ENCODE results near the gene S1PR4. TPM values are rescaled to one million over a fixed set of nuclear protein-coding genes. Genes with fewer than 3 reads are reported as not detected.

S1PR4 gene, protein sequence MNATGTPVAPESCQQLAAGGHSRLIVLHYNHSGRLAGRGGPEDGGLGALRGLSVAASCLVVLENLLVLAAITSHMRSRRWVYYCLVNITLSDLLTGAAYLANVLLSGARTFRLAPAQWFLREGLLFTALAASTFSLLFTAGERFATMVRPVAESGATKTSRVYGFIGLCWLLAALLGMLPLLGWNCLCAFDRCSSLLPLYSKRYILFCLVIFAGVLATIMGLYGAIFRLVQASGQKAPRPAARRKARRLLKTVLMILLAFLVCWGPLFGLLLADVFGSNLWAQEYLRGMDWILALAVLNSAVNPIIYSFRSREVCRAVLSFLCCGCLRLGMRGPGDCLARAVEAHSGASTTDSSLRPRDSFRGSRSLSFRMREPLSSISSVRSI
- 1 to 10 TPM; 1.5 to 2.4 TPM for polyA plus RNA-seq

DNA sequence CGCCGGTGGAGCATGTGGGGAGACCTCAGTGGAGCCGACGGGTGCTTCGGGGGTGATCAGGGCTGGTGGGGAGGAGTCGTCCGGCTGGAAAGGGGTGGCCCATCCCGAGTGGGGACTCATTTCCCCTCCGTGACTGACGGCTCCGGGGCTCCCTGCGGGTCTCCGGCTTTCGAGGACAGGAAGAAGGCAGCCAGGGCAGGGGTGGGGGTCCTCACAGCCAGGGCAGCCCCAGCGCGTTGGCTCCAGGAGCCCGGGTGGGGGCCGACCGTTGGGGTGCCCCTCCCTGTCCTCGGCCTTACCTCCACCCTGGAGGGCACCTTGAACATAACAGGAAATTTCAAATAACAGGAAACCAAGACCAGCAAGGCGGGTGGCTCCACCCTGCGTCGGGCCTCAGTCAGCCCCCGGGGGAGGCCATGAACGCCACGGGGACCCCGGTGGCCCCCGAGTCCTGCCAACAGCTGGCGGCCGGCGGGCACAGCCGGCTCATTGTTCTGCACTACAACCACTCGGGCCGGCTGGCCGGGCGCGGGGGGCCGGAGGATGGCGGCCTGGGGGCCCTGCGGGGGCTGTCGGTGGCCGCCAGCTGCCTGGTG lies at the start of gene S1PR4:
TSS of gene S1PR4 (plus strand) at position 393 of the 596 bp plus-strand sequence. CDS start at position 417, 24 bp downstream.
- no peaks in the 10 kb centered on the region for H3K27me3 ChIP-seq (ENCODE audit: control insufficient read depth in 1 of 2, insufficient read depth in 2 of 2, low read length in 2 of 2)
- WGBS, 2 donors = 51 to 55% methylated on average over 28 to 42 of the region's 42 CpGs
- peak within 1 kb of the TSS; percentile 14 to 52 for H3K4me3 ChIP-seq (ENCODE audit: low read depth in 1 of 2, low read length in 2 of 2)
- H3K4me1 ChIP-seq (ENCODE audit: control insufficient read depth in 2 of 2, insufficient read depth in 2 of 2, low read length in 1 of 2) = peaks cover 0 to 17% of the 10 kb centered on the region in 2 donors
- H3K27ac ChIP-seq (ENCODE audit: low read depth in 2 of 2, low read length in 1 of 2) = peak within 1 kb of the TSS; percentile 34 to 47
- H3K36me3 ChIP-seq (ENCODE audit: control insufficient read depth in 2 of 2, insufficient read depth in 2 of 2, low read length in 1 of 2) = no peaks in the 10 kb centered on the region
- H3K9me3 ChIP-seq (ENCODE audit: control insufficient read depth in 2 of 2, insufficient read depth in 1 of 2, low read depth in 1 of 2, low read length in 1 of 2) = no peaks in the 10 kb centered on the region

DNA sequence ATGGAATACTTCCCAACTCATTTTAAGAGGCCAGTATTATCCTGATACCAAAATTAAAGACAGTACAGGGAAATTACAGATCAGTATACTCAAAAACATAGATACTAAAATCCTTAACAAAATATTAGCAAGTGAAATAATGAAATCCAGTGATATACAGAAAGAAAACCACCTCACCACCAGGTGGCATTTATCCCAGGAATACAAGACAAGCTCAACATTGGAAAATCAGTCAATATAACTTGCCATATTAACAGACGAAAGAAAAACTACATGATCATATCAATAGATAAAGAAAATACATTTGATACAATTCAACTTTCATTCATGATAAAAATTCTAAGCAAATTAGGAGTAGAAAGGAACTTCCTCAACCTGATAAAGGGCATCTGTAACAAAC lies 49.5 kb upstream of the S1PR4 start:
- peaks cover 0 to 6% of the 10 kb centered on the region in 2 donors for H3K36me3 ChIP-seq (ENCODE audit: control insufficient read depth in 2 of 2, insufficient read depth in 2 of 2, low read length in 1 of 2)
- no peaks in the 10 kb centered on the region for H3K27me3 ChIP-seq (ENCODE audit: control insufficient read depth in 1 of 2, insufficient read depth in 2 of 2, low read length in 2 of 2)
- no peaks in the 10 kb centered on the region for H3K9me3 ChIP-seq (ENCODE audit: control insufficient read depth in 2 of 2, insufficient read depth in 1 of 2, low read depth in 1 of 2, low read length in 1 of 2)
- no peak overlapping the region for H3K27ac ChIP-seq (ENCODE audit: low read depth in 2 of 2, low read length in 1 of 2)
- no peak overlapping the region for H3K4me3 ChIP-seq (ENCODE audit: low read depth in 1 of 2, low read length in 2 of 2)
- H3K4me1 ChIP-seq (ENCODE audit: control insufficient read depth in 2 of 2, insufficient read depth in 2 of 2, low read length in 1 of 2) = peaks cover 0 to 2% of the 10 kb centered on the region in 2 donors
- 22 to 23% methylated on average over 1 of the region's 1 CpG for WGBS, 2 donors

DNA sequence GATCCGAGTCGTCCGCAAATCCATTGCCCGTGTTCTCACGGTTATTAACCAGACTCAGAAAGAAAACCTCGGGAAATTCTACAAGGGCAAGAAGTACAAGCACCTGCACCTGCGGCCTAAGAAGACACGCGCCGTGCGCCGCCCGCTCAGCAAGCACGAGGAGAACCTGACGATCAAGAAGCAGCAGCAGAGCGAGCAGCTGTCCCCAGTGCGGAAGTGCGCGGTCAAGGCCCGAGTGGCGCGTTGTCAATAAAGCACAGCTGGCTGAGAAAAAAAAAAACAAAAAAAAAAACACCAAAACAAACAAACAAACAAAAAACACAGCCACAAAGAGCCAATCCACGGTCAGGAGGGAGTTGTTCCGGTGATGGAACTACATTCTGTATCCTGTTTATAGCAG lies 47.4 kb upstream of the S1PR4 start:
- no peak overlapping the region for H3K27ac ChIP-seq (ENCODE audit: low read depth in 2 of 2, low read length in 1 of 2)
- no peak overlapping the region for H3K4me3 ChIP-seq (ENCODE audit: low read depth in 1 of 2, low read length in 2 of 2)
- H3K27me3 ChIP-seq (ENCODE audit: control insufficient read depth in 1 of 2, insufficient read depth in 2 of 2, low read length in 2 of 2) = no peaks in the 10 kb centered on the region
- peaks cover 0 to 2% of the 10 kb centered on the region in 2 donors for H3K36me3 ChIP-seq (ENCODE audit: control insufficient read depth in 2 of 2, insufficient read depth in 2 of 2, low read length in 1 of 2)
- H3K4me1 ChIP-seq (ENCODE audit: control insufficient read depth in 2 of 2, insufficient read depth in 2 of 2, low read length in 1 of 2) = peaks cover 0 to 6% of the 10 kb centered on the region in 2 donors
- no peaks in the 10 kb centered on the region for H3K9me3 ChIP-seq (ENCODE audit: control insufficient read depth in 2 of 2, insufficient read depth in 1 of 2, low read depth in 1 of 2, low read length in 1 of 2)
- 93 to 95% methylated on average over 23 to 24 of the region's 24 CpGs for WGBS, 2 donors

DNA sequence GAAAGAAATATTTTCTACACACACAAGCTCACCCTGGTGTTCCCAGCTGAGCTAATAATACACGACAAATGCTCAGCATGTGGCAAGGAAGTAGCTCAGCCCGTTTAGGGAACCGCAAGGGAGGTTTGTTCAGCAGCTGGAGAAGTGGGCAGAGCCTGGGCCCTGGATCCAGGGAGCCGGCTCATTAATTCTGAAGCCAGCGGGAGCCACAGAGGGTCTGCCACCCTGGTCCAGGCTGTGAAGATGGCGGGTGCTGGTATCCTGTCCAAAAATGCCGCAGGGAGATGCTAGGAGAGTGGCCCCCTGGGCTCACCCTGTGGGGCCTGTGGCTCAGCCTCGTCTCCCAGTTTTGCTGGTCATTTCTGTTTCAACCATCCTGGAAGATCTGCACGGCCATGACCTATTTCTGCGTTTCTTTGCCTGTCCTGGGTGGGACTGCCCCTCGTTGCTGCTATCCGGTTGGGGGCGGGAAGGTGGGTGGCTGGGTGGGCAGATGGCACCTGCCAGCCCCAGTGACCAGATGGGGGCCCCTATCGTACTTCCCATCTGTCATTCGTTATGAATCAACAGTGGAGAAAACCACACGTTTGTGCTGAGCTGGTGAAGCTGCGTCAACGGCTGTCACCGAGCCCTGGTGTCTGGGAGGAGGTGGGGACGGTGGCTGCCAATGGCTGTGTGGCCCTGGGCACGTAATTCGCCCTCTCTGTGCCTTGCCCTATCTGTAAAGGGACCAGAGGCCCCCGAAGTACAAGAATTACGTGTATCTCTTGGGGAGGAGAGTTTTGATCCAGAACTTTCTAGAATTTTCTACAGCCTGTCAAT lies 45.4 kb upstream of the S1PR4 start:
- peaks cover 0 to 9% of the 10 kb centered on the region in 2 donors for H3K4me1 ChIP-seq (ENCODE audit: control insufficient read depth in 2 of 2, insufficient read depth in 2 of 2, low read length in 1 of 2)

DNA sequence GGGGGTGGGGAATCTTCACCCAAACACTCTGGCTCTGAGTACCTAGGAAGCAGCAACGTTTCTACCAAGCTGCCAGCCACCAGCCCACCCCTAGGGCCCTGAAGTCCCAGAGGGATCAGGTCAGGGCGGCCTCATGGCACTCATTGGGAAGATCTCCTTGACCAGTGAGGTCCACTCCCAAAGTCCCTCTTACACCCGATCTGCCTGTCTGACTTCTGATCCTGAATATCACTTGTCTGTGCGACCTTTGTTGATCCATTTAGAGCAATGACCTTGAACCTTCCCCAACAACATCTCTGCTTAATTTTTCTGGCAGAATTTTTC lies 44.8 kb upstream of the S1PR4 start:
- H3K27me3 ChIP-seq (ENCODE audit: control insufficient read depth in 1 of 2, insufficient read depth in 2 of 2, low read length in 2 of 2) = no peaks in the 10 kb centered on the region
- H3K4me1 ChIP-seq (ENCODE audit: control insufficient read depth in 2 of 2, insufficient read depth in 2 of 2, low read length in 1 of 2) = peaks cover 2 to 9% of the 10 kb centered on the region in 2 donors
- H3K9me3 ChIP-seq (ENCODE audit: control insufficient read depth in 2 of 2, insufficient read depth in 1 of 2, low read depth in 1 of 2, low read length in 1 of 2) = peaks cover 0 to 2% of the 10 kb centered on the region in 2 donors
- H3K27ac ChIP-seq (ENCODE audit: low read depth in 2 of 2, low read length in 1 of 2) = peak overlapping the region; percentile 33 to 59
- 63 to 70% methylated on average over 4 of the region's 4 CpGs for WGBS, 2 donors
- no peaks in the 10 kb centered on the region for H3K36me3 ChIP-seq (ENCODE audit: control insufficient read depth in 2 of 2, insufficient read depth in 2 of 2, low read length in 1 of 2)
- no peak overlapping the region for H3K4me3 ChIP-seq (ENCODE audit: low read depth in 1 of 2, low read length in 2 of 2)

More for the DNA sequence above, 45.4 kb upstream of the S1PR4 start:
- Histone ChIP-seq H3K4me3 (ENCODE audit: low read depth in 1 of 2, low read length in 2 of 2) (no peak overlapping the region), H3K27ac (ENCODE audit: low read depth in 2 of 2, low read length in 1 of 2) (peak overlapping the region; percentile 45 to 59), H3K36me3 (ENCODE audit: control insufficient read depth in 2 of 2, insufficient read depth in 2 of 2, low read length in 1 of 2) (no peaks in the 10 kb centered on the region), H3K9me3 (ENCODE audit: control insufficient read depth in 2 of 2, insufficient read depth in 1 of 2, low read depth in 1 of 2, low read length in 1 of 2) (peaks cover 0 to 2% of the 10 kb centered on the region in 2 donors), H3K27me3 (ENCODE audit: control insufficient read depth in 1 of 2, insufficient read depth in 2 of 2, low read length in 2 of 2) (no peaks in the 10 kb centered on the region)
- WGBS, 2 donors = 45 to 55% methylated on average over 24 of the region's 24 CpGs

DNA sequence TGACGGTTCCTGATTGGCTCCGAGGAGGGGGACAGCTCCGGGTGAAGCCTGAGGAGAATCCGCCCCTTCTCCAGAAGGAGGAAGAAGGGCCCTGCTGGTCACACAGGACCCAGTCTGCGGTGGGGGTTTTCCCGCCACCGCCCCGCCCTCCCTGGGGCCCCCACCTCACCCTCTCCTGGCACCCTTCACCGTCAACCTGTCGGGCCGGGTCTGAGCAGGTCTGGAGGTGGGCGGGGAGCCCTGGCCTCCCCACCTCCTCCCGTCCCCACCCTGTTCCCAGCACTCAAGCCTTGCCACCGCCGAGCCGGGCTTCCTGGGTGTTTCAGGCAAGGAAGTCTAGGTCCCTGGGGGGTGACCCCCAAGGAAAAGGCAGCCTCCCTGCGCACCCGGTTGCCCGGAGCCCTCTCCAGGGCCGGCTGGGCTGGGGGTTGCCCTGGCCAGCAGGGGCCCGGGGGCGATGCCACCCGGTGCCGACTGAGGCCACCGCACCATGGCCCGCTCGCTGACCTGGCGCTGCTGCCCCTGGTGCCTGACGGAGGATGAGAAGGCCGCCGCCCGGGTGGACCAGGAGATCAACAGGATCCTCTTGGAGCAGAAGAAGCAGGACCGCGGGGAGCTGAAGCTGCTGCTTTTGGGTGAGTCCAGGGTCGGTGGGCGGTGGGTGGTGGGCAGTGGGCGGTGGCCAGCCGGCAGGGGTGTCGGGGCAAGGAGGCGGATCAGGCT lies 42.4 kb upstream of the S1PR4 start, which contains the start of gene GNA15:
TSS of gene GNA15 (plus strand) at position 73 of the 723 bp plus-strand sequence. CDS start at position 491, 418 bp downstream.
- H3K27ac ChIP-seq (ENCODE audit: low read depth in 2 of 2, low read length in 1 of 2) = peak within 1 kb of the TSS; percentile 93 to 94
- no peaks in the 10 kb centered on the region for H3K36me3 ChIP-seq (ENCODE audit: control insufficient read depth in 2 of 2, insufficient read depth in 2 of 2, low read length in 1 of 2)
- peaks cover 0 to 2% of the 10 kb centered on the region in 2 donors for H3K9me3 ChIP-seq (ENCODE audit: control insufficient read depth in 2 of 2, insufficient read depth in 1 of 2, low read depth in 1 of 2, low read length in 1 of 2)
- peaks cover 2 to 9% of the 10 kb centered on the region in 2 donors for H3K4me1 ChIP-seq (ENCODE audit: control insufficient read depth in 2 of 2, insufficient read depth in 2 of 2, low read length in 1 of 2)
- H3K27me3 ChIP-seq (ENCODE audit: control insufficient read depth in 1 of 2, insufficient read depth in 2 of 2, low read length in 2 of 2) = no peaks in the 10 kb centered on the region
- H3K4me3 ChIP-seq (ENCODE audit: low read depth in 1 of 2, low read length in 2 of 2) = peak within 1 kb of the TSS; percentile 68 to 83
- WGBS, 2 donors = 36 to 47% methylated on average over 34 to 40 of the region's 40 CpGs

DNA sequence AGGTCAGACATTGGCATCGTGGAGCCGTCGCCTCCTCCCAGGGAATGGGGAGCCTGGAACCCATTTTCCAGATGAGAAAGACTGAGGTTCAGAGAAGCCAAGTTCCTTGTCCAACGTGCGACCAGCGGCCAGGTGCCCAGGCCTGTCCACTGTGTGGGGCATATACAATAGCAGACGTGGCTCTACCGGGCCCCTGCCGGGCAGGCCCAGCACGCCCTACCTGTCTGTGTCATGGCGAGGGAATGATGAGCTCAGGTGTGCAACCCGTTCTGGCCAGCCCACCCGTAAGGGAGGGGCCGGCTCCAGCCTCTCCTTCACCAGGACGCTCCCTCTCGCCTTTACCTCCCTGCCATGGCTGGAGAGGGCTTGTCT lies 41.9 kb upstream of the S1PR4 start:
- Histone ChIP-seq H3K4me3 (ENCODE audit: low read depth in 1 of 2, low read length in 2 of 2) (peak overlapping the region; percentile 68 to 83), H3K27me3 (ENCODE audit: control insufficient read depth in 1 of 2, insufficient read depth in 2 of 2, low read length in 2 of 2) (no peaks in the 10 kb centered on the region), H3K36me3 (ENCODE audit: control insufficient read depth in 2 of 2, insufficient read depth in 2 of 2, low read length in 1 of 2) (no peaks in the 10 kb centered on the region), H3K4me1 (ENCODE audit: control insufficient read depth in 2 of 2, insufficient read depth in 2 of 2, low read length in 1 of 2) (peaks cover 2 to 11% of the 10 kb centered on the region in 2 donors), H3K27ac (ENCODE audit: low read depth in 2 of 2, low read length in 1 of 2) (peak overlapping the region; percentile 93 to 94), H3K9me3 (ENCODE audit: control insufficient read depth in 2 of 2, insufficient read depth in 1 of 2, low read depth in 1 of 2, low read length in 1 of 2) (peaks cover 0 to 2% of the 10 kb centered on the region in 2 donors)
- WGBS, 2 donors = 40 to 53% methylated on average over 16 of the region's 16 CpGs

DNA sequence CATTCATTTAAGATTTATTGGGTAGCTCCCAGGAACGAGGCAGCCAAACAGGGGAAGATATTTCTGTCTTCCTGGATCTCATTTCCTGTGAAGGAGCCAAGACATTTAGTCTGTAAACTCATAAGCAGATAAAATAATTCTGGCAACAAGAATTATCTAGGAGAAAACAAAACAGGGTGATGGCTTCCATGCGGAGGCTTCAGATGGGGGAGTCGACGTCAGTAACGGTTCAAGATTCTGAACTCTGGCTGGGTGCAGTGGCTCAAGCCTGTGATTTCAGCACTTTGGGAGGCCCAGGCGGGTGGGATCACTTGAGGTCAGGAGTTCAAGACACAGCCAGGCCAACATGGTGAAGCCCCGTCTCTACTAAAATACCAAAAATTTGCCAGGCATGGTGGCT lies 41.5 kb upstream of the S1PR4 start:
- Histone ChIP-seq H3K4me1 (ENCODE audit: control insufficient read depth in 2 of 2, insufficient read depth in 2 of 2, low read length in 1 of 2) (peaks cover 2 to 16% of the 10 kb centered on the region in 2 donors), H3K36me3 (ENCODE audit: control insufficient read depth in 2 of 2, insufficient read depth in 2 of 2, low read length in 1 of 2) (no peaks in the 10 kb centered on the region), H3K27ac (ENCODE audit: low read depth in 2 of 2, low read length in 1 of 2) (peak overlapping the region; percentile 93 to 94), H3K4me3 (ENCODE audit: low read depth in 1 of 2, low read length in 2 of 2) (peak overlapping the region; percentile 68 to 83), H3K9me3 (ENCODE audit: control insufficient read depth in 2 of 2, insufficient read depth in 1 of 2, low read depth in 1 of 2, low read length in 1 of 2) (peaks cover 0 to 2% of the 10 kb centered on the region in 2 donors), H3K27me3 (ENCODE audit: control insufficient read depth in 1 of 2, insufficient read depth in 2 of 2, low read length in 2 of 2) (no peaks in the 10 kb centered on the region)
- WGBS, 2 donors = 40 to 44% methylated on average over 7 of the region's 7 CpGs

DNA sequence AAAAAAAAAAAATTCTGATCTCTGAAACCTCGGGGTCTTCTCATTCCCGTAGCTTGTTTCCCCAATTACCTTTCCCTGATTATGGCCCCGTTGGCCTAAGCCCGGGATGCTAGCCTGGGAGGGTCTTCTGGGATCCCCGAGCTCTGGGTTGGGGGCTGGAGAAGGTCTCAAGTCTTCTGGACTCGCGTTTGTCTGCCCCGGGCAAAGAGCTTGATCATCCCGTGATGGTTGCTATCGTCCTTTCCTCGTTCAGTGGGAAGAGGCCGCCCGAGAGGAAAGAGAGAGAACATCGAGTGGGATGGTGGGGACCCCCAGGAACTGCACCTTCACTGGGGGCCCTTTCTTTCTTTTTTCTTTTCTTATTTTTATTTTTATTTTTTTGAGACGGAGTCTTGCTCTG lies 40.3 kb upstream of the S1PR4 start:
- H3K27me3 ChIP-seq (ENCODE audit: control insufficient read depth in 1 of 2, insufficient read depth in 2 of 2, low read length in 2 of 2) = no peaks in the 10 kb centered on the region
- H3K9me3 ChIP-seq (ENCODE audit: control insufficient read depth in 2 of 2, insufficient read depth in 1 of 2, low read depth in 1 of 2, low read length in 1 of 2) = peaks cover 0 to 2% of the 10 kb centered on the region in 2 donors
- H3K4me1 ChIP-seq (ENCODE audit: control insufficient read depth in 2 of 2, insufficient read depth in 2 of 2, low read length in 1 of 2) = peaks cover 2 to 16% of the 10 kb centered on the region in 2 donors
- H3K36me3 ChIP-seq (ENCODE audit: control insufficient read depth in 2 of 2, insufficient read depth in 2 of 2, low read length in 1 of 2) = no peaks in the 10 kb centered on the region
- WGBS, 2 donors = 78 to 81% methylated on average over 15 of the region's 15 CpGs
- H3K4me3 ChIP-seq (ENCODE audit: low read depth in 1 of 2, low read length in 2 of 2) = peak overlapping the region; percentile 2 to 68
- no peak overlapping the region for H3K27ac ChIP-seq (ENCODE audit: low read depth in 2 of 2, low read length in 1 of 2)
